Thoracic aorta (tissue), 2 donors: ENCODE results near the gene CDRT15. TPM values are rescaled to one million over a fixed set of nuclear protein-coding genes. Genes with fewer than 3 reads are reported as not detected.

Source experiments
- ATAC-seq: fragments of 150-250 bp; one replicate; pipeline ENCODE4 v1.8.0; 2017; ENCODE audit warnings: low read depth; ENCODE audit not compliant: insufficient number of reproducible peaks, low FRiP score
- DNase-seq: peaks from one replicate; pipeline ENCODE4 v3.0.0-alpha.2; 2020; ENCODE audit warnings: low spot score
- H3K27ac ChIP-seq, 2 donors: fragments of 200-600 bp; sonication (generic); 1 replicate in 1 of 2; 2 replicates in 1 of 2; pipeline ENCODE4 v1.5.1; 2016; ENCODE audit warnings: mild to moderate bottlenecking in 2 of 2, moderate library complexity in 2 of 2
- H3K27me3 ChIP-seq: fragments of 200-600 bp; sonication (generic); replicated peaks from 2 replicates; pipeline ENCODE4 v1.6.0; 2016; ENCODE audit warnings: mild to moderate bottlenecking; ENCODE audit not compliant: insufficient read depth
- H3K36me3 ChIP-seq: fragments of 200-600 bp; sonication (generic); one replicate; pipeline ENCODE4 v1.5.1; 2016
- H3K4me1 ChIP-seq, 2 donors: fragments of 200-600 bp; sonication (generic); 1 replicate in 1 of 2; 2 replicates in 1 of 2; pipeline versions ENCODE4 v1.5.1 to v1.6.0; 2016; ENCODE audit warnings: low read depth in 2 of 2, mild to moderate bottlenecking in 1 of 2; ENCODE audit not compliant: control insufficient read depth in 1 of 2
- H3K4me3 ChIP-seq: fragments of 200-600 bp; sonication (generic); 2 replicates; pipeline ENCODE4 v1.5.1; 2016; ENCODE audit warnings: mild to moderate bottlenecking
- H3K9me3 ChIP-seq: fragments of 200-600 bp; sonication (generic); 2 replicates; pipeline ENCODE4 v1.5.1; 2016
- CTCF ChIP-seq: fragments of 200-600 bp; sonication (generic); IDR thresholded peaks from one replicate; pipeline ENCODE4 v1.5.1; 2019; ENCODE audit warnings: antibody characterized with exemption
- total RNA-seq, 2 donors: library from RNA; depleted of rRNA; stranded (reverse); fragments of >200 nt; gene quantifications; one replicate each; pipeline versions ENCODE4 v1.1.0 to v1.2.3, GENCODE V29; 2016

Gene CDRT15
- total RNA-seq, 2 donors from 2014 or later, result not detected

- Histone ChIP-seq H3K27ac (no peak overlapping the region), H3K4me1 (no peaks in the 10 kb centered on the region), H3K4me3 (no peak overlapping the region), H3K9me3 (no peaks in the 10 kb centered on the region), H3K27me3 (no peaks in the 10 kb centered on the region), H3K36me3 (no peaks in the 10 kb centered on the region)
- ATAC-seq (no peak), DNase-seq (no peak)
- no peak for TF ChIP-seq CTCF
Observed at GRCh38 chr17:14228903-14229302, 7.8 kb downstream of the CDRT15 start.

GRCh38 chr17:14227052-14227451 lies 9.6 kb downstream of the CDRT15 start:
- Histone ChIP-seq H3K27me3 (no peaks in the 10 kb centered on the region), H3K36me3 (no peaks in the 10 kb centered on the region), H3K27ac (no peak overlapping the region), H3K9me3 (no peaks in the 10 kb centered on the region), H3K4me1 (no peaks in the 10 kb centered on the region), H3K4me3 (no peak overlapping the region)
- ATAC-seq, result no peak
- no peak for DNase-seq
- TF ChIP-seq CTCF, result no peak

- Histone ChIP-seq H3K4me3 (no peak overlapping the region), H3K27ac (no peak overlapping the region), H3K9me3 (no peaks in the 10 kb centered on the region), H3K27me3 (no peaks in the 10 kb centered on the region), H3K4me1 (no peaks in the 10 kb centered on the region), H3K36me3 (no peaks in the 10 kb centered on the region)
- DNase-seq (no peak), ATAC-seq (no peak)
- no peak for TF ChIP-seq CTCF
Observed at GRCh38 chr17:14225254-14225980, 11.2 kb downstream of the CDRT15 start.

- Histone ChIP-seq H3K9me3 (no peaks in the 10 kb centered on the region), H3K36me3 (no peaks in the 10 kb centered on the region), H3K4me3 (no peak overlapping the region), H3K27me3 (no peaks in the 10 kb centered on the region), H3K4me1 (no peaks in the 10 kb centered on the region), H3K27ac (no peak overlapping the region)
- ATAC-seq, result no peak
- TF ChIP-seq CTCF, result no peak
- DNase-seq, result no peak
Observed at GRCh38 chr17:14222611-14223010, 14.1 kb downstream of the CDRT15 start.

- no peaks in the 10 kb centered on the region for H3K36me3 ChIP-seq
- TF ChIP-seq CTCF, result no peak
- ATAC-seq, result no peak
- no peak overlapping the region for H3K4me3 ChIP-seq
- DNase-seq, result no peak
- H3K27me3 ChIP-seq, result no peaks in the 10 kb centered on the region
- no peaks in the 10 kb centered on the region for H3K4me1 ChIP-seq
- no peaks in the 10 kb centered on the region for H3K9me3 ChIP-seq
- no peak overlapping the region for H3K27ac ChIP-seq
Observed at GRCh38 chr17:14214271-14214670, 22.4 kb downstream of the CDRT15 start.
